NCI-H2227 (cell line): ENCODE measurements around the gene STK32C.

Source experiments
- DNase-seq: peaks from one replicate; lab custom pipeline; 2025; ENCODE audit not compliant: unreplicated experiment; lab: John Stamatoyannopoulos, UW

STK32C gene

GRCh38 chr10:132174237-132174636 is 133.5 kb downstream of the STK32C start:
- no peak for DNase-seq

DNA sequence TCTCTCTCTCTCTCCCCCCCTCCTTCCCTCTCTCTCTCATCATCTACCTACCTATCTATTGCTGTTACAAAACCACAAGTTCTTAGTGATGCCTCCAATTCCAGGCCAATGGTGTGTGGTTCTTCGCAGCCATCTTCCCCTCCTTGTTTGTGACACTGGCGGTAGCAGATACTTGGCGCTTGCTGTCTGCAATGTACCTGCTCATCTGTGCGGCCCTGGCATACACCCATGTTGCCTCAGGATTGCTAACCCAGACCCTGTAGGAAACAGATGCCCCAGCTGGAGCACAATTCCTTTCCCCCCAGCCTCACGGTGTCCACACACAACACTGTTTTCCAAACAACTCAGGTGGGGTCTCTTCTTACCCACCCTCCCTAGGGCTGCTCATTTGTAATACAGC is 134.6 kb downstream of the STK32C start:
- no peak for DNase-seq

DNA sequence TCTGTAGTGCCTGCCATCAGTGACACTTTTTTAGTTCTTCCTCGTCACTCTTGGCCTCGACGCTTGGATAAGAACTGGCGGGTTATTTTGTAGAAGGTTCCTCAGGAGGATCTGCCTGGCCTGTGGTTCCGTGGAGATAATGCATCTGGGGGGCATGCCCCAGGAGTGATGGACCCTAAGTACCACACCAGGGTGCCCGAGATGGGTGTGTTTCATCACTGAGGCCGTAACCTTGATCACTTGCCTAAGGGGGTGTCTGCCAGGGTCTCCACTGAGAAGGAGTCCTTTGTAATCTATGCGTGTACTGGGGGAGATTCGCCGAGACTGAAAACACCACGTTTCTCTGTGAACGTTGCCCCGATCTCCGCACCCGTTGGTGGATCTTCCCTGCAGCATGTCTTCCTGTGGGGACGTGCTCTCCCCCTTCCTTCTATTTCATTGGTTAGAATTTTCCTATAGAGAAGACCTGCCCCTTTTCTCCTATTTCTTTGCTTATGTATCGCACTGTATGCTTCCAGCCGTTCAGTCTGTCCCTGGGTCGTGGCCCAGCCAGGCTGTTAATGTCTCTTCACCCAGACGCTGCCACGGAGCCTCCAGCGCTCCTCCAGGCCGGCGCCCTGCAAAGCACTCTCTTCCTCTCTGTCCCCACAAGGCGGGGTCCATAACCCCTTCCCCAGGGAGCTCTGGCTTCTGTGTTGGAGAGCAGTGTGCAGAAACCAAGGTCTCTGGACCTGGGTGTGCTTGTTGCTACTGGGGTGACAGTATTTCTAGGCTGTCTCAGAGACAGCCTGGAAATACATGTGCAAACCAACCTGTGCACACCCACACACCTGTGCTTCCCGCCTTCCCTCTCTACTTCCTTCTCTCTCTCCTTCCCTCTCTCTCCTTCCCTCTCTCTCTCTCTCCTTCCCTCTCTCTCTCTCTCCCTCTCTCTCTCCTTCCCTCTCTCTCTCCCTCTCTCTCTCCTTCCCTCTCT is 135.4 kb downstream of the STK32C start:
- DNase-seq, result no peak

DNA sequence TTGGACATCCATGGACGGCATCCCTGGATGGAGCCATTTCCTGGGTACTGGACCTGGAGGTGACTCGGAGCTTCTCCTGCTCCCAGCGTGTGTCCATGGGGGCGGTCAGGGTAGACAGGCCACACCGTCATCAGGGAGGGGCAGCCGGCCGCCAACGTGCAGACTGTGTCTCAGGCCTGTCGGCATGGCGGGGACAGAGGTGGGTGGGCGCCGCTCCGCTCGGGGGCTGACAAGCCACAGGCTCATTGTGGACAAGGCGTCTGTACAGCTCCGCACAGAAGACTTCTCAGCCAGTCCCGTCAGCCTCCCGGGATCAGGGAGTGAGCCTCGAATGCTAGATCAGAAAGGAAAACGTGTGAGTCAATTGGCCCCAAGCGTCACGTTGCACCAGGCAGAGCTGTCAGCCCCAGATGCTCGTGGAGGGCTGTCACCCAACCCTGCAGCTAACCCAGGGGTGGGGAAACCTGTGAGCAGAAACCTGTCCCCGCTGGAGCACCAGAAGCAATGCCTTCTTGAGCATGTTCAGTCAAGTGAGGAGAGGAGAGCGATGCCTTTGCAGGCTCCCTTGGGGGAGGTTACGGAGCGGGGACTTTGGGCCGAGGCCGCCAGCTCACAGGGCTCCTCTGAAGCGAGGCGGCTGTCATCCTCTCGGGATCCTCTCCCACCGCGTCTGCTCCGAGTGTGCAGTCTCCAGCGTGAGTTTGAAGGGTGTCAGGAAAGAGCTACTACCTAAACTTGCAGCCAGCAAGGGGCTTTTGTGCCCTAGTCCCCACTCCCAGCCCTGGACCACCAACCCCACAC is 137.0 kb downstream of the STK32C start:
- no peak for DNase-seq

DNA sequence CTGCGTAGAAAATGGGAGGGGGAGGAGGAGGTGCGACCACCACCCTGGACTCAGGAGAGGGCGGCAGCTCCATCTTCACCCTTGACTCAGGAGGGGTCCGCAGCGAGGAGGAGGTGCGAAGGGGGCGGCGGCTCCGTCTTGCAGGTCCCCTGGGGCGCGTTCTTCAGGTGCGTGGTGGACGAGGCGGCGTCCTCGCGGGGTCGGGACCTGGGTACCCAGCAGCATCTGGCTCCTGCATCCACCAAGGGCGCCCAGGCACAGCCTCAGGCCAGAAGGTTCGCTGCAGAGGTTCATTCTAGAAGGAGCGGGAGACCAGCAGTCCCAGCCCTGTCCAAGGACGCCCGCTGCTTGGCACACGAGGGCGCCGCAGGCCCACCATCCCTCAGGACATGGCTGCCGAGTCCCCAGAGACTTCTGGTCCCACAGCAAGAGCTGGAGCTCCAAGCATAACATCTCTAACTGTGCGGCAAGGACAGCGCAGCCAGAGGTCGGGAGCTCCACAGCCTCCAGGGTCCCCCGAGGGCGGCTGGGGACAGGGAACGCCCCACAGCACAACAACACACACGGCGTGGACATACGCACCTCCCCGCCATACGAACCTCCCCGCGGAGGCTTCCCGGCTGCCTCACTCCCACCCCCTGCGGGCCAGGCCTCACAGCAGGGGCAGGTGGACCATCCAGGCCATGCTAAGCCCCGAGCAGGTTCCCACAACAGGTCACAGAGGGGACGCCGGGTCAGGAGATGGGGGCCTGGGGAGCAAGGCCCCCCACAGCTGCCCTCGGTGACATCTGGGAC is 137.8 kb downstream of the STK32C start:
- DNase-seq, result no peak

DNA sequence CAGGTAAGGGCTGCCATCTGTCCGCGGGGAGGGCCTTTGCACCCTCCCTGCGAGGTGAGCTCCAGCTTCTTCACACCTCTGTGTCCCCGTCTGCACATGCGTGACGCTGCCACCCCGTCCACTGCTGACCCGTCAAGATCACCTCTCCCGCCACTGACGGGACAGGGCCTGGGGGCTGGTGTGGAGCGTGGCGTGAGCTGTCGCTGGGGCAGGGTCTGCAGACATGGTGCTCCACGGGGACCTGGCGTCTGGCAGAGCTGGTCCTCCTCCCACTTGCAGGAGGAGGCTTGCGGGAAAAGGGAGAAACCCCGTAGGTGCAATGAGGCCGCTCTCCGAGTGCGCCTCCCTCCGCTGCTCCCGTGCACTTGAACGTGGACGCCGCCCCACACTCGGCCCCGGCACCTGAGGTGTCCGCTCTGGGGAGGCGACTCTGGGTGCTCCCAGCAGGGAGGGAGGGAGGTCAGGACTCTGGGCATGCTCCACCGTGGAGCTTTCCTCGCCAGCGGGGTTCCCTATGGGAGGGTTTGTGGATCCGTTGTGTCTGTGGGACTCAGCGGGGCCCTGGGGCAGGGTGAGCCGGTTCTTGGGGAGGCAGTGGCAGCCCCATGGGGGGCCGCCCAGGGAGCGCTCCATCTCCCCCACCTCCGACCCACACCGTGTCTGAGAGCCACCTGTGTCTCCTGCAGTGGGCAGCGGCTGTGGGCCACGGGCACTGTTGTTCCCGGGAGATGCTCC is 138.6 kb downstream of the STK32C start:
- DNase-seq, result no peak

DNA sequence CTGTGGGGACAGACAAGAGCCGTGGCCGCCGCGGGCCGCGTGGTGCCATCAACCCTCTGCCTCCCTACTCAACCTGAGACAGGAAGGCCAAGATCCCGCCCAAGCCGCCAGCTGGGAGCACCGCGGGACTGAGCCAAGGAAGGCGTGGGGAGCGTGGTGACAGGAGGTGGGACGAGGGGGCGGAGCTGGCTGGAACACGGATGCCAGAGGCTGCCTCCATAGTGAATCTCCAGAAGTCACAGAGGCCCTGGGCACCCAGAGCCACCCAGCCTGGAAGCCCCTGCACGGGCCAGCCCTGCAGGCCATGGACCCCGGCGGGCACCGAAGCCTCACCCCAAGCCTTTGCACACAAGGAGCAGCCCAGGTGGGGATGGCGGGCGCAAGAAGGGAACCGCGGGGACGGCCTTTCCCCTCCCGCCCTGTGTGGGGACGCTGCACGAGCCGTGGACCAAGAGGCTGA is 139.1 kb downstream of the STK32C start:
- DNase-seq, result no peak

GRCh38 chr10:132167976-132168375 is 139.8 kb downstream of the STK32C start:
- no peak for DNase-seq

DNA sequence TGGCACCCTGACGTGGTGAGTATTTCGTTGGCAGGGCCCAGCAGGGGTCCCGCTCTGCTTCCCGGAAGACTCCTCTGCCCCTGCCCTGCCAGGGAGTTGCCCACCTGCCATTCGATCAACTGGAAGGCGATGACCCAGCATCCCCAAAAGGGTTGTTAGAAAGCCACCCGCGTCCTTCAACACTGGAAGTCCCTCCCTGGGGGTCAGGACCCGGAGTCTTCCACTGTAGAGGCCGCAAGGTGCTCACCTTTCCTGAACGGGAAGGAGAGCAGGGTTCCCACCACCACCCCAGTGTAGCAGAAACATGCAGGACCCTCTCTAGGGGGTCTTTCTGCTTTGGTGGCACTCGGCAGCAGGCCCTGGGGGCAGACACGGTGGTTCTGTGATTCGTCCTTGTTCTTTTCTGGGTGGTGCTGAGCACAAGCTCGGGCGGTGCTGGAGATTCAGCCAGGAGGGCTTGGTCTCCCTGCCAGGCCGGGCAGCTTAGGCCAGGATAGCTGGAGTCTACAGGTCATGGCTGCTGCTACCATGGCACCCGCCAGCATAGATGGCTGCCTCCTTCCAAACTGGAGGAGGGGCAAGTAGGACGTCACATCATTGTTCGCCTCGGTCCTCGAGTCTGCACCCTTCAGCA is 140.6 kb downstream of the STK32C start:
- DNase-seq, result no peak

DNA sequence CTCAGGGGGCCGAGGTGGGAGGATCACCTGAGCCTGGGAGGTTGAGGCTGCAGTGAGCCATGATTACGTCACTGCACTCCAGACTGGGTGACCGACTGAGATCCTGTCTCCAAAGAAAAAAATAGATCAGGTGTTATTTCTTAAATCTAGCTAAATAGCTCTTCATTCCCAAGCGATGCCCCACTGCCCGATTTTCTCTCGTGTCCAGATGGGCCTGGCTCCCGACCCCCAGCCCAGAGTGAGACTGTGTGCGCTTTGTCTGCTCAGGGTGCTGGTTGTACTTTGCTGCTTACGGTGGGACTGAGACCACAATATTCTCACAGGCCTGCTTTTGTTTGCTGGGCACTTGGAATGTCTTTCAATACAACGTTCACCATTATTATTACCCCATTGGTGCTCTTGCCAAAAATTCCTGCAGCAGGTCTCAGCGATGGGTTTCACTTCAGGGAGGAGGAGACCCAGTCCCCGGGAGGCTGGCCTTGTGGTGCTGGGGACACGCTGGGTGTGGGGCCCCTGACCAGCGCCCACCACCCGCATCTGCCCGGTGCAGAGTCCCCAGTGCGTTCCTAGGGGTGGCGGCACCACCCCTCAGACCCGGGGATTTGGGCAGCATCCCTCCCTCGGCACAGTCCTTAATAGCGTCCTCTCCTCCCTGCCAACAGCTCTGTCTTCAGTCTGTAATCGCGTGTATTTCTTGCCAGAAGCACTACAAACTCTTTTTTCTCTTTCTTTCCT is 141.4 kb downstream of the STK32C start:
- DNase-seq, result no peak

DNA sequence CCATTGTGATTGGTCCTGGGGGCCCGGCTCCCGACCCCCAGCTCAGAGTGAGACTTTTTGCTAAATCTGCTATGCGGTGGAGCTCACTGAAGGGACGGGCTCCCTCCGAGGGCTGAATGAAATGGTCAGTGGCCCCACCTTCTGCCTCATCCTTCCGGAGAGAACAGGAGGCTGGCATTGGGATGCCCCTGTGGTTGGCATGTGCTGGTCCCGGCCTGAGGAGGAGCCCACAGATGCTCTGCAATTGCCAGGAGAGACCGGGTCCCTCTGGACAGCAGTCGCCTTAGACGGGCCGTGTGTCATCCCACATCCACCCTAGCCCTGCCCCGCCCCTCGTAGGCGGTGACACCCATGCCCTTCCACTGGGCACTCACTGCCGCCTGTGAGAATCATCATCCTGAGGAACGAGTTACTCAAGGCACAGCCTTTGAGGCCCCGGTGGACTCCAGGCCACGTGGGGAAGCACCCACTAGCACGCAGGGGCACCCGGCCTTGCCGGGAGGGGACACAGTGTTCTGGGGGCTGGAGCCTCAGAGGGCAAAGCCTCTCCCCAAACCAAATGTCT is 142.3 kb downstream of the STK32C start:
- no peak for DNase-seq

DNA sequence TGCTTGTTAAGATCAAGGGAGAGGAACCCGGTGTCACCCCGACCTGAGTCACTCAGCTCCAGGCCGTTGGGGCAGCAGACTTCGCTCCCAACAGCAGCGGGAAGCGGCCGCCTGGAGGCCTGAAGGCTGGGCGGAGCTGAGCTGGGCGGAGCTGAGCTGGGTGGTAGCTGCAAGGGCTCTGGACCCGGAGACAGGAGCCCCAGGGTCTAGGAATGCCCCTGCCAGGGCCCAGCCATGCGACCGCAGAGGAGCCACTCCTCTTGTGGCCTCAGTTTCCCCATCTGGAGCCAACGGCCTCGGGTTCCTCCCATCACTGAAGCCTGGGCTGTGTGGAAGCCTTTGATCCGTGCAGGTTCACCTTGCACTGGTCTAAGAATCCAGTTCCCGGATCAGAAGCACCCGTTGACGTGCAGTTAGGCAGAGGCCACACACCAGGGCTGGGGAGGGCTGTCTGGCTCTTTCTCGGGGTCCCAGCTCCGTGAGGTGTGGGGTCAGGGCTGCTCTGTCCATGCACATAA is 142.9 kb downstream of the STK32C start:
- DNase-seq, result no peak

DNA sequence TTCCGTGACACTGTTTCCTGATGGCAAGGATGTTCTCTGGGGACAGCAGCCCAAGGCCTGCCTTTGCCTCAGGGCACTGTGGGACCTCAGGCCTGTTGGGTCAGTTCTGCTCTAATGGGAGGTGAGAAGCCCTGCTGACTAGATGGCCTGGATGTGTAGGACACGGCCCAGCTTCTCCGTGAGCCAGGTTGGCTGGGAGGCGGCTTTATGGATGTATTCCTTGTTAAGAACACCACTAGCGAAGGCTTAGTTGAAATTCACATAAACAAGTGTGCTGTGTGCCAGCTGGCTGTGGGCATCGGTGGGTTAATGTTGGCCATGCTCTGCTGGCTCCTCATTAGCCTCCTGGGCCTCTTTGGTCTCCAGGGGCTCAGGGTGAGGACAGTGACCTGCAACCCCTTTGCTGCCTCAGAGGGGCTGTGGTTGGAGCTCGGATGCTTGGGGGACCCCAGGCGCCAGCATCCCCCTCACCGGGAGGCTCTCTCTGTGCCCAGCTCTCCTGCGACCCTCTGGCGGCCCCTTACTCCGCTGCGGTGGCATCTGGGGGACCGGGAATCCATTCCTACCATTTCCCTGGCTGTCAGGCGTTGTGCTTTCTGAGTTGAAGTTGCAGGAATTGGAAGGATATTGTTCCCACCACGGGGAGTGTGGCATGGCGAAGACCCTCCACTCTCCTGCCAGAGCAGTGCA is 143.8 kb downstream of the STK32C start:
- no peak for DNase-seq

DNA sequence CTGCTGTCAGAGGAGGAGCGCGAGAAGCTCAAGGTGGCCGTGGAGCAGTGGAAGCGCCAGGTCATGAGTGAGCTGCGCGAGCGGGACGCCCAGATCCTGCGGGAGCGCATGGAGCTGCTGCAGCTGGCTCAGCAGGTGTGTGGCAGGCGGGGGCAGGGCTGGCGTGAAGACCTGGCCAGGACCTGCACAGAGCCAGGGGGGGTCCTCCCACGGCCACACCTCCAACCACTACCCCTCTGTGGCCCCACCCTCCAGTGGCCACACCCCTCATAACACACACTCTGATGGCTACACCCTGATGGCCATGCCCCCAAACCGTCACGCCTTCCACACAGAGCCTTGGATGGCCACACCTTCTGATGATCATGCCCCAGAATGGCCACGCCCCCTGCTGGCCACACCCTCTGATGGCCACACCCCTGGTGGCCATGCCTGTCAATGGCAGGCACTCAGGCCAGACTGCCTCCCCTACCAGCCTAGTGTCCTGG is 144.4 kb downstream of the STK32C start:
- peak; percentile 25 for DNase-seq

GRCh38 chr10:132162590-132163277 is 145.0 kb downstream of the STK32C start:
- DNase-seq, result no peak

GRCh38 chr10:132162021-132162531 is 145.7 kb downstream of the STK32C start:
- peak; percentile 32 for DNase-seq
